Effector memory CD8-positive, alpha-beta T cell (primary cell): ENCODE data around the gene DLG1.
A peak's percentile ranks its signal among the peaks of the same experiment; 100 is the strongest.

Experiments
- ATAC-seq: fragments of 150-1000 bp; cut with Tn5 transposase; replicated peaks from 2 replicates; pipeline ENCODE4 v1.10.0; 2021; ENCODE audit warnings: mild to moderate bottlenecking, moderate library complexity
- DNase-seq, 3 experiments: peaks; one replicate each; pipeline ENCODE4 v3.0.0; 2021
- H3K27ac Mint-ChIP-seq, 2 donors: one replicate each; pipeline ENCODE4 v1.8.0; 2022; ENCODE audit warnings: mild to moderate bottlenecking in 2 of 2, mixed read lengths in 2 of 2, moderate library complexity in 2 of 2
- H3K27me3 Mint-ChIP-seq, 2 donors: one replicate each; pipeline ENCODE4 v1.8.0; 2022; ENCODE audit warnings: mixed read lengths in 2 of 2
- H3K36me3 Mint-ChIP-seq: one replicate; pipeline ENCODE4 v1.8.0; 2022; ENCODE audit warnings: mild to moderate bottlenecking, moderate library complexity, mixed read lengths; ENCODE audit not compliant: insufficient read depth
- H3K4me1 Mint-ChIP-seq, 2 donors: one replicate each; pipeline ENCODE4 v1.8.0; 2022; ENCODE audit warnings: low read depth in 2 of 2, mixed read lengths in 2 of 2
- H3K4me3 Mint-ChIP-seq, 2 donors: one replicate each; pipeline ENCODE4 v1.8.0; 2022; ENCODE audit warnings: mild to moderate bottlenecking in 2 of 2, mixed read lengths in 2 of 2, moderate library complexity in 2 of 2
- H3K9me3 Mint-ChIP-seq, 2 donors: one replicate each; pipeline ENCODE4 v1.8.0; 2022; ENCODE audit warnings: mixed read lengths in 2 of 2

DLG1 gene

DNA sequence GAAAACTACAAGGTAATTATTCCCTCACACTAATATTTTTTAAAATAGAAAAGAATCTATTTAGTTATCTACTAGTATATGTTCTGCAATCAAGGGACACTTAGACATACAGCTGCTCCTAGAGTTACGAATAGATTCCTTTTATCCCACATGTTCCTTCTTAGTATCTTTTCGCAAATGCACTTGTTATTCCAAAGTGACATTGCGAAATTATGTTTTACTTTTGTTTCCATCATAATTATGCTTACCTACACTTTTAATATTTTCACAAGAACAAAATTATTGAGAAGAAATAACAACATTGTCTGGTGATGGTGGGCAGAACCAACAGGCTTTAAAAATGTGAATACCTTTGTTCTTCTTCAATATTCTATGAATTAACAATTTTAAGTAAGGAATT is 161.7 kb downstream of the DLG1 start:
- Mint-ChIP-seq H3K9me3 (no peaks in the 10 kb centered on the region), H3K4me1 (peaks cover 3 to 5% of the 10 kb centered on the region in 2 donors), H3K27me3 (no peaks in the 10 kb centered on the region), H3K27ac (no peak overlapping the region), H3K4me3 (no peak overlapping the region), H3K36me3 (peaks cover 26% of the 10 kb centered on the region)
- ATAC-seq (no peak), DNase-seq (no peak)

DNA sequence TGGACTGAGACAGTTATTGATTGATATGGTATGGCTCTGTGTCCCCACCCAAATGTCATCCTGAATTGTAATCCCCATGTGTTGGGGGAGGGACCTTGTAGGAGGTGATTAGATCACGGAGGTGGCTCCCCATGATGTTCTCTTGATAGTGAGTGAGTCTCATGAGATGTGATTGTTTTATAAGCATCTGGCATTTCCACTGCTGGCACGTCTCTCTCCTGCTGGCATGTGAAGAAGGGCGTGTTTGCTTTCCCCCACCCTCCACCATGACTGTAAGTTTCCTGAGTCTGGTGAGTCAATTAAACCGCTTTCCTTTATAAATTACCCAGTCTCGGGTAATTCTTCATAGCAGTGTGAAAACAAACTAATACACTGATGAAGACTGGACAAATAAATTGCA is 163.2 kb downstream of the DLG1 start:
- ATAC-seq: no peak
- Mint-ChIP-seq H3K9me3 (no peaks in the 10 kb centered on the region), H3K27ac (no peak overlapping the region), H3K4me3 (no peak overlapping the region), H3K4me1 (peaks cover 3 to 5% of the 10 kb centered on the region in 2 donors), H3K36me3 (peaks cover 23% of the 10 kb centered on the region), H3K27me3 (no peaks in the 10 kb centered on the region)
- DNase-seq: no peak

DNA sequence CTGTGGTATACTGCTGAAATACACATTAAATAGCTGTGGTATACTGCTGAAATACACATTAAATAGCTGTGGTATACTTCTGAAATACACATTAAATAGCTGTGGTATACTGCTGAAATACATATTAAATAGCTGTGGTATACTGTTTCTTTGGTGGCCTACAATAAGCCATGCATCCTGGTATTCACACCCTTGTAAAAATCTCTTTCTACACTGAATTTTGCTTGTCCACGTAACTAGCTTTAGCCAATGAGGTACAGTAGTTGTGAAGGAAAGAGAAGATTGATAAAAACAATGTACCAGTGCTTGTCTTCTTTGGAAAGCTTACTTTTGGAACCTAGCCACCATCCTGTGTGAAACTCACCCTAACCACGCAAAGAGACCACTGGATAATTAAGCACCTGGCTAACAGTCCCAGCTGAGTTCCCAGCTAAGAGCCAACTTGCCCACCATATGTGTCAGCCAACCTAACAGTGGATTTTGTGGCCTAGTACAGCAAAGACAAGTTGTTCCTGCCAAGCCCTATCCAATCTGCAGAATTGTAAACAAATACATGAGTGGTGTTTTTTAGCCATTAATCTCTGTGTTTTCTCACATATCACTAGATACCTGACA is 165.4 kb downstream of the DLG1 start:
- H3K4me3 Mint-ChIP-seq: no peak overlapping the region
- DNase-seq: no peak
- peaks cover 26% of the 10 kb centered on the region for H3K36me3 Mint-ChIP-seq
- ATAC-seq: no peak
- no peaks in the 10 kb centered on the region for H3K9me3 Mint-ChIP-seq
- no peaks in the 10 kb centered on the region for H3K27me3 Mint-ChIP-seq
- no peak overlapping the region for H3K27ac Mint-ChIP-seq
- peaks cover 3 to 11% of the 10 kb centered on the region in 2 donors for H3K4me1 Mint-ChIP-seq

DNA sequence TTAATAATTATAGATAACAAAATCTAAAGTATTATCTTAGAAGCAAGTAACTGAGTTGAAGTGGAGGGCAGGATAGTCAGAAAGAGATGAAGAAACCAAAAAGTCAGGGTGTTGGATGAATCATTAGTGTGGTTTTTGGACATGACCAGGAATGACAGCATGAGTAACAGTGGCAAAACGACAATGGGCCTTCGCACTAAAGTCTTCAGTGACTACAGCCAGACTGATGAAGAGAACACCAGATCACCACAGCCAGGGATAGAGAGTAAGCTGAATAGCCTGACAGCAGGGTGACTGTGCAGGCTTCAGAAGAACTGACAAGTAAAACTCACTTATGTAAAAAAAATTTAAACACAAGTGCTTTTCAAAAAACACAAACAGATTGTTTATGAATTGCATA is 172.8 kb downstream of the DLG1 start:
- ATAC-seq: no peak
- Mint-ChIP-seq H3K27me3 (no peaks in the 10 kb centered on the region), H3K4me3 (no peak overlapping the region), H3K4me1 (peaks cover 0 to 6% of the 10 kb centered on the region in 2 donors), H3K27ac (no peak overlapping the region), H3K9me3 (no peaks in the 10 kb centered on the region), H3K36me3 (peaks cover 23% of the 10 kb centered on the region)
- no peak for DNase-seq

DNA sequence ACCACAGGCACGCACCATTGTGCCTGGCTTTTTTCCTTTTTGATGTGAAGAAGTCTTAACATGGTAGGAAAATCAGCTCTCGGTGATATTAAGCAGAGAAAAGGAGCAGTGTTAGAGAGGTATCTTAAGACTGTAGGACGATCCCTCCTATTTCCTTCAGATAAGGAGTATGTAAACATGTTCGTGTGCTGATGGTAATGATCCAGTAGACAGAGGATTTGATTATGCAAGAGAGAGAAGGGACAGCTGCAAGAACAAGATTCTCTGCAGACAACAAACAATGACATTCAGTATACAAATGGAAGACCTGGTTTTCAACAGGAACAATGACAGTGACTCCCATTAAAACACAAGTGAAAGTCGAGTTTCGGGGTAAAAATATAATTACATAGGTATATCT is 173.7 kb downstream of the DLG1 start:
- no peaks in the 10 kb centered on the region for H3K9me3 Mint-ChIP-seq
- ATAC-seq (no peak), DNase-seq (no peak)
- no peaks in the 10 kb centered on the region for H3K27me3 Mint-ChIP-seq
- no peak overlapping the region for H3K4me3 Mint-ChIP-seq
- peaks cover 18% of the 10 kb centered on the region for H3K36me3 Mint-ChIP-seq
- H3K4me1 Mint-ChIP-seq: peaks cover 0 to 6% of the 10 kb centered on the region in 2 donors
- no peak overlapping the region for H3K27ac Mint-ChIP-seq

DNA sequence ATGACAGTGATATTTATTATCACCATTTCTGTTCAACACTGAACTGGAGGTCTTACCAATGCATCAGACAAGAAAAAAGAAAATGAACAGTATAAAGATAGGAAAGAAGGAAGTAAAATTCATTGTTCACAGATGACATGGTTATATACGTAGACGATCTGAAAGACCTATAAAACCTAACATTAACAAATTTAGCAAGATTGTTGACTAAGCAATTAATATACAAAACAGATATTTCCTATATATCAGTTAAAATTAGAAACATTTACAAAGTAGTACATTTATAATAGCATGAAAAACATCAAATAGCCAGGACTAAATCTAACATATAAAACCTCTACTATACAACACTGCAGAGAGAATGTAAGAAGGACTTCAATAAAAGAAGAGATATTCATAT is 176.0 kb downstream of the DLG1 start:
- no peak overlapping the region for H3K27ac Mint-ChIP-seq
- no peaks in the 10 kb centered on the region for H3K27me3 Mint-ChIP-seq
- DNase-seq (no peak), ATAC-seq (no peak)
- H3K9me3 Mint-ChIP-seq: no peaks in the 10 kb centered on the region
- no peaks in the 10 kb centered on the region for H3K4me1 Mint-ChIP-seq
- no peak overlapping the region for H3K4me3 Mint-ChIP-seq
- H3K36me3 Mint-ChIP-seq: peaks cover 20% of the 10 kb centered on the region

DNA sequence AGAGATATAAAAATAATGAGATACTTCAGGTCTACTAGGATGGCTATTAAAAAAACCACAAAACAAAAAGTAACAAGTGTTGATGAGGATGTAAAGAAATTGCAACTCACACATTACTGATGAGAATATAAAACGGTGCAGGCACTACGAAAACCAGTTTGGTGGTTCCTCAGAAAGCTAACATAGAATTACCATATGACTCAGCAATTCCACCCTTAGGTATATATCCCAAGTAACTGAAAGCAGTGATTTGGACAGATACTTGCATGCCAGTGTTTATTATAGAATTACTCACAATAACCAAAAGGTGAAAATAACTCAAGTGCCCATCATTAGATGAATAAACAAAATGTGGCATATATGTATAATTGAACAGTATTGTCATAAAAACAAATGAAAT is 181.3 kb downstream of the DLG1 start:
- H3K36me3 Mint-ChIP-seq: peaks cover 31% of the 10 kb centered on the region
- H3K27ac Mint-ChIP-seq: no peak overlapping the region
- no peaks in the 10 kb centered on the region for H3K9me3 Mint-ChIP-seq
- no peak overlapping the region for H3K4me3 Mint-ChIP-seq
- H3K4me1 Mint-ChIP-seq: no peaks in the 10 kb centered on the region
- no peaks in the 10 kb centered on the region for H3K27me3 Mint-ChIP-seq
- ATAC-seq (no peak), DNase-seq (no peak)

DNA sequence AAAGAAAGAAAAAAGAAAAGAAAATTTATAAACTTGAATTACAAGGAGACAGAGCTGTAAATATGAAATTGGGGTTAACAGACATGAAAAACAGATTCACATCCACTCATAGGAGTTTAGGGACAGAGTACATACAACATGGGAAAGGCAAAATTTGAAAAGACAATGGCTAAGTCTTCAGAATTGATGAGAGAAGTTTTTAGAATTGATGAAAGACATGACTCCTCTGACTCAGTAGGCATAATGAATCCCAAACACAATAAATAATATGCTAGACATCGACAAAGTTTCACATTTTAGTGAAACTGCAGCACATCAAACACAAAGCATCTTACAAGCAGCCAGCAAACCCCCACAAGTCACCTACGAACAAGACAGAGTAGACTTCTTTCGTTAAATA is 184.4 kb downstream of the DLG1 start:
- H3K4me1 Mint-ChIP-seq: no peaks in the 10 kb centered on the region
- DNase-seq: no peak
- H3K36me3 Mint-ChIP-seq: peaks cover 35% of the 10 kb centered on the region
- no peaks in the 10 kb centered on the region for H3K27me3 Mint-ChIP-seq
- no peak overlapping the region for H3K27ac Mint-ChIP-seq
- no peaks in the 10 kb centered on the region for H3K9me3 Mint-ChIP-seq
- no peak for ATAC-seq
- H3K4me3 Mint-ChIP-seq: no peak overlapping the region

DNA sequence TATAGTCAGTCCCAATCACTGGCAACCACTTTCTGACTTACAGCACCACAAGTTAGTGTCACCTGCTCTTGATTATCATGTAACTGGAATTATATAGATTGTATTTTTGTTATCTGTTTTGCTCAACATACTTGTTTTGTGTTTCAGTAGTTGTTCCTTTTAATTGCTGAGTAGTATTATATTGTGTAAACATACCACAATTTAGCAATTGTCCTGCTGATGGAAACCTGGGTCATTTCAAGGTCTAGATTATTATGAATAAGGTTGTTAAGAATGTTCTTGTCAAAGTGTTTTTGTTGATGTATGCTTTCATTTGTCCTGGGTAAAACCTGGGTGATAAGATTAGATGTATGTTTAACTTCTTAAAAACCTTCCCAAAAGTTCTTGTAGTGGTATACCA is 186.7 kb downstream of the DLG1 start:
- H3K27ac Mint-ChIP-seq: no peak overlapping the region
- H3K36me3 Mint-ChIP-seq: peaks cover 35% of the 10 kb centered on the region
- no peaks in the 10 kb centered on the region for H3K9me3 Mint-ChIP-seq
- DNase-seq (no peak), ATAC-seq (no peak)
- no peaks in the 10 kb centered on the region for H3K27me3 Mint-ChIP-seq
- H3K4me1 Mint-ChIP-seq: no peaks in the 10 kb centered on the region
- H3K4me3 Mint-ChIP-seq: no peak overlapping the region

DNA sequence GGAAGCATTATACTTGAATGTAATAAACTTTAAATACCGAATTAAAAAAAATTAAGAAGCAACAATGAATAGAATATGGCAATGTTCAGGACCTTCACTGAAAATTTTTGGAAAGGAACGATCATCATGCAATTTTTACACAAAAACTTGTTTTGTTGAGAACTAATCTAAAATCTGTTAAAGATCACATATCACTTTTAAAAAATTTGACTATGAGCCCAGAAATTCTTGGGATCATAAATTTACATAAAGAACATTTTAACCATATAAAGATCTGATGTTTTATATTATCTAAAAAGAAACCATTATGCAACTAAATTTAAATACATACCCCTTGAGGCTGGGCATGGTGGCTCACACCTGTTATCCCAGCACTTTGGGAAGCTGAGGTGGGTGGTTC is 192.6 kb downstream of the DLG1 start:
- DNase-seq (no peak), ATAC-seq (no peak)
- Mint-ChIP-seq H3K4me1 (no peaks in the 10 kb centered on the region), H3K9me3 (no peaks in the 10 kb centered on the region), H3K4me3 (no peak overlapping the region), H3K27me3 (no peaks in the 10 kb centered on the region), H3K36me3 (peaks cover 20% of the 10 kb centered on the region), H3K27ac (no peak overlapping the region)

DNA sequence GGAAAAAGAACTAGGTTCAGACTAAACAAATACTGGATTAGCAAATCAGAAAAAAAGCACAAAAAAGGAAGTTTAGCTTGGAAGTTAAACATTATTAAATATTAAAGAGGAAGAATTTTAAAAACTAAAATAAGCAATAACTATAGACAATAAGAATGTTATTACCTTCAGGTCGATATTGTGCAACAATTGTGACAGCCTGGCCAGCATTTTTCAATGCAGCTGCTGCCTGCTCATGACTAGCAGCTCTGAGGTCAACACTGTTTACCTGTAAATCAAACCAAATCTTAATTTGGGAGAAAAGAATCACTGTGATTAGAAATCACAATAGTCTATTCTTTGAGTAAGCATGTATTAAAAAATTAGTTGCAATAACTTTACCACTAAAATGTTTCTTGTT is 193.7 kb downstream of the DLG1 start:
- Mint-ChIP-seq H3K36me3 (peaks cover 14% of the 10 kb centered on the region), H3K27me3 (no peaks in the 10 kb centered on the region)

DNA sequence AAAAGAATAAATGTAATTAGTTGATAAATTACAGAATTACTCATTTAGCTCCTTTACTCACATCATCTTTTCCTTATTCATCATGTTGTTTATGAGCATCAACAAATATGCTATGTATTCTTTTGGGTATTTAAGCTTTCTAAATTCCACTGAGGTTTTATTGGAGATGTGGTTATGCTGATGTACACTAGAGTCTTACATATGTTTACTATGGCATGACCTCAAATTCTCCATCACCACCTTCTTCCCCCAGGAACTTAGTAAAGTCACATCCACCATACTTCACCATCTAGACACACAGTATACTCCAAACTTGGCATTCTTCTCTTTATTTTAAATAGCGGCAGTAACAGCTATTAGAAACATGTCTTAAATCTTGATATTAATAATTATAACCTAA is 194.6 kb downstream of the DLG1 start:
- H3K27ac Mint-ChIP-seq: no peak overlapping the region
- H3K9me3 Mint-ChIP-seq: no peaks in the 10 kb centered on the region
- H3K4me1 Mint-ChIP-seq: no peaks in the 10 kb centered on the region
- H3K27me3 Mint-ChIP-seq: no peaks in the 10 kb centered on the region
- peaks cover 11% of the 10 kb centered on the region for H3K36me3 Mint-ChIP-seq
- ATAC-seq (no peak), DNase-seq (no peak)
- H3K4me3 Mint-ChIP-seq: no peak overlapping the region

More for the DNA sequence above, 193.7 kb downstream of the DLG1 start:
- H3K27ac Mint-ChIP-seq: no peak overlapping the region
- no peak overlapping the region for H3K4me3 Mint-ChIP-seq
- no peaks in the 10 kb centered on the region for H3K9me3 Mint-ChIP-seq
- H3K4me1 Mint-ChIP-seq: no peaks in the 10 kb centered on the region
- DNase-seq (no peak), ATAC-seq (no peak)

DNA sequence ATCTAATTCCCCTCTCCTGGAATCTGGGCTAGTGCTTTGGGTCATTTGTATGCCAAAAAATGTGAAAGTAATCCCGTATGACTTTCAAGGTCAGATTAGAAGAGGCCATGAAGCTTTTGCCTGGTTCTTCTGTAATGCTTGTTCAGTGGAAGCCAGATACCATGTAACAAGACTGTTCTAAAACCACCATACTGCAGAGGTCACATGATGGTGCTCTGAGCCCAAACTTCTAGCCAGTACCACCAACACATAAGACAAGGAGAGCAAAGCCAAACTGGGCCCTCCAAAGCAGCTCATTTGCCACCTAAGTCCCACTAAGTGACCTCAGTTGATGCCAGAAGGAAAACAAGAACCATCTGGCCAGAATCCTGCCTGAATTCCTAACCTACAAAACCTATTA is 204.5 kb downstream of the DLG1 start:
- no peak for ATAC-seq
- DNase-seq: no peak
- Mint-ChIP-seq H3K36me3 (peaks cover 7% of the 10 kb centered on the region), H3K27me3 (no peaks in the 10 kb centered on the region), H3K27ac (peak overlapping the region in 1 of 2 donors; percentile 19), H3K4me1 (no peaks in the 10 kb centered on the region), H3K4me3 (no peak overlapping the region), H3K9me3 (no peaks in the 10 kb centered on the region)

DNA sequence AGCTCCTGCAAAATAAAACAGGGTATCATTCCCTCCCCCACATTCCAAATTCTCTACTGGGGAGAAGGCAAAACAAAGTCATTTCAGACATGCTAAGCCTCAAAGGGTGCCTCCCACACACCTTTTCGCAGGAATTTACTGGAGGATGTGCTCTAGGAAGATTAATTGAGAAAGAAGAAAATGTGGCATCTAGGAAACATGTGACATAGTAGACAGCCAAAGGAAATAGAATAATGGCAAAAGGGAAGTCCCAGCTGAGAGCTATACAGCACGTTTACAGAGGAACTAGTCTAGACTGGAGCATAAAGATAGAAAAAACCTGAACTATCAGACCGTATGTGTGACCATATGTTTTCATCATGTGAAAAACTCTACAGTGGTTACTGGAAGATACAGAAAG is 210.0 kb downstream of the DLG1 start:
- DNase-seq (no peak), ATAC-seq (no peak)
- Mint-ChIP-seq H3K4me1 (peaks cover 0 to 8% of the 10 kb centered on the region in 2 donors), H3K27me3 (no peaks in the 10 kb centered on the region), H3K9me3 (no peaks in the 10 kb centered on the region), H3K27ac (no peak overlapping the region), H3K36me3 (no peaks in the 10 kb centered on the region), H3K4me3 (no peak overlapping the region)

DNA sequence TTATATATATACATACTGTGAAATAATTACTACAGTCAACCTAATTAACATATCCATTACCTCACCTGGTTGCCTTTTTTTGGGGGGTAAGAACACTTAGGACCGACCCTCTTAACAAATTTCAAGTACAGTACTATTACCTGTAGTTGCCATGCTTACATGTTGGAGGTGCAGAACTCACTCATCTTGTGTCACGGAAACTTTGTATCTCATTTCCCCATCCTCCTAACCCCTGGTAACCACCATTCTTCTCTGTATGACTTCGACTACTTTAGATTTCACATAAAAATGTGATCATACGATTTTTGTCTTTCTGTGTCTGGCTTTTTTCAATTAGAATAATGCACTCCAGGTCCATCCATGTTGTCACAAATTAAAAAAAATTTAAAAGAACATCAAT is 213.3 kb downstream of the DLG1 start:
- no peaks in the 10 kb centered on the region for H3K9me3 Mint-ChIP-seq
- no peak overlapping the region for H3K4me3 Mint-ChIP-seq
- H3K36me3 Mint-ChIP-seq: peaks cover 3% of the 10 kb centered on the region
- no peak for DNase-seq
- ATAC-seq: no peak
- H3K4me1 Mint-ChIP-seq: peaks cover 0 to 8% of the 10 kb centered on the region in 2 donors
- H3K27ac Mint-ChIP-seq: no peak overlapping the region
- H3K27me3 Mint-ChIP-seq: no peaks in the 10 kb centered on the region
